Measurements from ENCODE around the gene LRMDA.

LRMDA gene

GRCh38 chr10:76422769-76423168 lies 991.3 kb downstream of the LRMDA start:
- H3K27ac ChIP-seq (ENCODE audit: low read depth, low read length) = no peak overlapping the region
- TF ChIP-seq EZH2phosphoT487 (conservative IDR thresholded peaks at IDR 0.05; ENCODE audit: low read length) (no peak), CTCF (IDR thresholded peaks at IDR 0.05; ENCODE audit: insufficient read depth, low read length, poor library complexity, severe bottlenecking) (no peak)
- H3K79me2 ChIP-seq (ENCODE audit: insufficient read depth, low read length) = no peaks in the 10 kb centered on the region
- H2AFZ ChIP-seq (ENCODE audit: low read depth, low read length, severe bottlenecking) = no peak overlapping the region
- no peak overlapping the region for H3K4me2 ChIP-seq (ENCODE audit: low read depth, low read length, poor library complexity, severe bottlenecking)
- no peaks in the 10 kb centered on the region for H3K9me2 ChIP-seq (replicated peaks; ENCODE audit: insufficient read depth, low read length)
- no peaks in the 10 kb centered on the region for H3K36me3 ChIP-seq (ENCODE audit: low read length)
- no peaks in the 10 kb centered on the region for H3K9me3 ChIP-seq (ENCODE audit: insufficient read depth, low read length)
- H4K20me1 ChIP-seq (ENCODE audit: low read depth, low read length) = no peaks in the 10 kb centered on the region
- H3F3A ChIP-seq (ENCODE audit: insufficient read depth) = no peaks in the 10 kb centered on the region
- no peak overlapping the region for H3K4me3 ChIP-seq (ENCODE audit: insufficient read depth, low read length, poor library complexity, severe bottlenecking)
- no peak overlapping the region for H3K9ac ChIP-seq (ENCODE audit: low read length)
- no peaks in the 10 kb centered on the region for H3K27me3 ChIP-seq (ENCODE audit: low read length)

- H3F3A ChIP-seq (ENCODE audit: insufficient read depth) = no peaks in the 10 kb centered on the region
- no peak for TF ChIP-seq CTCF (IDR thresholded peaks at IDR 0.05; ENCODE audit: insufficient read depth, low read length, poor library complexity, severe bottlenecking)
- no peak for TF ChIP-seq EZH2phosphoT487 (conservative IDR thresholded peaks at IDR 0.05; ENCODE audit: low read length)
- no peaks in the 10 kb centered on the region for H3K36me3 ChIP-seq (ENCODE audit: low read length)
- H3K4me2 ChIP-seq (ENCODE audit: low read depth, low read length, poor library complexity, severe bottlenecking) = no peak overlapping the region
- no peaks in the 10 kb centered on the region for H4K20me1 ChIP-seq (ENCODE audit: low read depth, low read length)
- H3K9me3 ChIP-seq (ENCODE audit: insufficient read depth, low read length) = no peaks in the 10 kb centered on the region
- H3K9me2 ChIP-seq (replicated peaks; ENCODE audit: insufficient read depth, low read length) = no peaks in the 10 kb centered on the region
- no peaks in the 10 kb centered on the region for H3K27me3 ChIP-seq (ENCODE audit: low read length)
- no peak overlapping the region for H2AFZ ChIP-seq (ENCODE audit: low read depth, low read length, severe bottlenecking)
- H3K4me3 ChIP-seq (ENCODE audit: insufficient read depth, low read length, poor library complexity, severe bottlenecking) = no peak overlapping the region
- H3K79me2 ChIP-seq (ENCODE audit: insufficient read depth, low read length) = no peaks in the 10 kb centered on the region
- no peak overlapping the region for H3K27ac ChIP-seq (ENCODE audit: low read depth, low read length)
- no peak overlapping the region for H3K9ac ChIP-seq (ENCODE audit: low read length)
Observed at GRCh38 chr10:76428551-76429367, 997.3 kb downstream of the LRMDA start.

GRCh38 chr10:76429368-76430060 lies 998.1 kb downstream of the LRMDA start:
- Histone ChIP-seq H2AFZ (ENCODE audit: low read depth, low read length, severe bottlenecking) (no peak overlapping the region), H3F3A (ENCODE audit: insufficient read depth) (no peaks in the 10 kb centered on the region), H3K79me2 (ENCODE audit: insufficient read depth, low read length) (no peaks in the 10 kb centered on the region), H3K9me2 (replicated peaks; ENCODE audit: insufficient read depth, low read length) (no peaks in the 10 kb centered on the region), H3K9ac (ENCODE audit: low read length) (no peak overlapping the region), H4K20me1 (ENCODE audit: low read depth, low read length) (no peaks in the 10 kb centered on the region), H3K4me3 (ENCODE audit: insufficient read depth, low read length, poor library complexity, severe bottlenecking) (no peak overlapping the region), H3K4me2 (ENCODE audit: low read depth, low read length, poor library complexity, severe bottlenecking) (no peak overlapping the region), H3K9me3 (ENCODE audit: insufficient read depth, low read length) (no peaks in the 10 kb centered on the region), H3K27ac (ENCODE audit: low read depth, low read length) (no peak overlapping the region), H3K27me3 (ENCODE audit: low read length) (no peaks in the 10 kb centered on the region), H3K36me3 (ENCODE audit: low read length) (no peaks in the 10 kb centered on the region)
- no peak for TF ChIP-seq EZH2phosphoT487 (conservative IDR thresholded peaks at IDR 0.05; ENCODE audit: low read length)
- TF ChIP-seq CTCF (IDR thresholded peaks at IDR 0.05; ENCODE audit: insufficient read depth, low read length, poor library complexity, severe bottlenecking) = no peak

Measured in SU-DHL-6 (cell line).